Urinary bladder (tissue), 4 donors: ENCODE results near the gene CXCR3. TPM values are rescaled to one million over a fixed set of nuclear protein-coding genes. Genes with fewer than 3 reads are reported as not detected.
"Not testable (repeated sequence)": the region's sequence is repeated elsewhere in the genome, so short reads cannot be mapped to it uniquely, and the experiment has no call there.

Source experiments
- DNase-seq: peaks from one replicate; pipeline ENCODE4 v3.0.0-alpha.2; 2015; ENCODE audit errors: extremely low spot score
- H3K27ac ChIP-seq: one replicate; pipeline ENCODE4 v1.5.1; 2013; ENCODE audit warnings: low read depth, mild to moderate bottlenecking, moderate library complexity
- H3K36me3 ChIP-seq: one replicate; pipeline ENCODE4 v1.6.1; 2013; ENCODE audit warnings: mild to moderate bottlenecking, moderate library complexity; ENCODE audit not compliant: insufficient read depth
- H3K4me1 ChIP-seq: one replicate; pipeline ENCODE4 v1.6.1; 2013; ENCODE audit warnings: mild to moderate bottlenecking, moderate library complexity; ENCODE audit not compliant: insufficient read depth
- H3K4me3 ChIP-seq: one replicate; pipeline ENCODE4 v1.5.1; 2013; ENCODE audit warnings: low read depth, low read length
- WGBS: extraction: QIAGEN DNeasy Blood & Tissue Kit; methylation state at CpG from one replicate; pipeline ENCODE4 v1.1.7; 2013; 5-methylcytosine and 5-hydroxymethylcytosine counted together
- polyA plus RNA-seq: library from polyadenylated mRNA; stranded (reverse); fragments of 200-250 nt; gene quantifications from one replicate; pipeline ENCODE4 v1.2.3, GENCODE V29; 2013
- total RNA-seq: library from RNA; depleted of rRNA; stranded (reverse); fragments of >200 nt; gene quantifications from one replicate; pipeline ENCODE4 v1.2.3, GENCODE V29; 2014
- donor health status: healthy with polysubstance abuse.
- donor health status: healthy.

Gene CXCR3
- total and polyA plus RNA-seq, 2 donors: 0.28 TPM; not detected in 1

DNA sequence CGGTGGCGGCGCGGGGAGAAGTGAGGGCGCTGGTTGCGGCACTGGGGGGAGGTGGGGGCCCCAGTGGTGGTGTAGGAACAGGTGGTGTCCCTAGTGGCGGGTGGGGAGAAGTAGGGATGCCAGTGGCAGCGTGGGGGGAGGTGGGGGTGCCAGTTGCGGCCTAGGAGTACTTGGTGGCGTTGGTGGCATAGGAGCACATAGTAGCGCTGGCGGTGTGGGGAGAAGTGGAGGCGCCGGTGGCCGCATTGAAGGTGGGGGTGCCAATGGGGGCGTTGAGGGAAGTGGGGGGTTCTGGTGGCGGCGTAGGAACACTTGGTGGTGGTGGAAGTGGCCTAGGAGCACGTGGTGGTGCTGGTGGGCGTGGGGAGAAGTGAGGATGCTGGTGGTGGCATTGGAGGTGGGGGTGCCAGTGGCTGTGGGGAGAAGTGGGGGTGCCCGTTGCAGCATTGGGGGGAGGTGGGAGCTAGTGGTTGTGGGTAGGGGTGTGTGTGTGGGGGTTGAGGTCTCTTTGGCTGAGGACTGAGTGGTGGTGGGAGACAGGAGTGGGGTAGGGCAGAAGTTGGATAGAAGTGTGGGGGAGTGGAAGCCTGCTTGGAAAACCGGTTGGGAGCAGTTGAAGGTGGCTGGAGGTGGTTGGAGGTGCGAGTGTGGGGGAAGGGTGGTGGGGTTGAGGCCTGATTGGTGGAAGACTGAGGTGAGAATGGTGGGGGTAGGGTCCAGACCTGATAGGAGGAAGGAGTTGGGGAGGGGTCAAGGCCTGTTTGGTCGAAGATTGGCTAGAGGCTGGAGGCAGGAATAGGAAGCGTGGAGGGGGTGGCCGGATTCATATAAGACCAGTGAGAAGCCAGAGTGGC lies 38.9 kb downstream of the CXCR3 start:
- Histone ChIP-seq H3K36me3 (no peaks in the 10 kb centered on the region), H3K4me1 (no peaks in the 10 kb centered on the region), H3K4me3 (no peak overlapping the region), H3K27ac (no peak overlapping the region)
- no peak for DNase-seq
- WGBS: 94% methylated on average over 24 of the region's 26 CpGs

DNA sequence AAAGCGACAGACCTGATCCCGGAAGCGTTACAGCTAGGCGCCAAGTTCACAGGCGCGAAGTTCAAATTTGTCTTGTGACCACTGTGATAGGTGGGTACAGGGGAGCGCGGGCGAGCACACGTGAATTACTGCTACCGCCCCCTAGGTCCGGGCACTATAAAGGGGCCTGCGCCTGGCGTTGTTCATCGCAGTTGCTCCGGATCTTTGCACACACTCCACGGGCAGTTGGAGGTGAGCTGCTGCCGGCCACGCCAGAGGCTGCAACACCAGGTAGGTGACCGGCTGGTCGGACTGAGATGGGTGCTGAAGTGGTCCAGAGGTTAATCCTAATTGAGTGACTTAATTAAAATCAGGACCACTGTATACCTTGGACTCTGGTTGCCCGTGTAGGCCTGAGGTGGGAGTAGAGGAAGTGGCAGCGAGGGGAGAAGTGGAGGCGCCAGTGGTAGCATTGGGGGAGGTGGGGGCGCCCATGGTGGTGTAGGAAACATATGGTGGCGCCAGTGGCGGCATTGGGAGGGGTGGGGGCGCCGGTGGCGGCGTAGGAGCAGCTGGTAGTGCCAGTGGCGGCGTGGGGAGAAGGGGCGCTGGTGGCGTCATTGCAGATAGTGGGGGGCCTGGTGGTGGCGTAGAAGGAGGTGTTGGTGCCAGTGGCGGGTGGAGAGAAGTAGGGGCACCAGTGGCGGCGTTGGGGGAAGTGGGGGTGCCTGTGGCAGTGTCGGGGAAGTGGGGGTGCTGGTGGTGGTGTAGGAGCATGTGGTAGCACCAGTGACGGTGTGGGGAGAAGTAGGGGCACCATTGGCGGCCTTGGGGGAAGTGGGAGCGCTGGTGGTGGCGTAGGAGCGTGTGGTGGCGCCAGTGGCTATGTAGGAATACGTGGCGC lies 39.8 kb downstream of the CXCR3 start, which contains the start of gene GCNA:
Gene GCNA, plus strand, starts transcription at position 185 of the 883 bp plus-strand sequence. CDS start 2,385 bp downstream, outside the sequence.
- no peak within 1 kb of the TSS for H3K27ac ChIP-seq
- H3K4me1 ChIP-seq: no peaks in the 10 kb centered on the region
- no peak for DNase-seq
- no peak within 1 kb of the TSS for H3K4me3 ChIP-seq
- H3K36me3 ChIP-seq: no peaks in the 10 kb centered on the region
- 98% methylated on average over 45 of the region's 48 CpGs for WGBS

DNA sequence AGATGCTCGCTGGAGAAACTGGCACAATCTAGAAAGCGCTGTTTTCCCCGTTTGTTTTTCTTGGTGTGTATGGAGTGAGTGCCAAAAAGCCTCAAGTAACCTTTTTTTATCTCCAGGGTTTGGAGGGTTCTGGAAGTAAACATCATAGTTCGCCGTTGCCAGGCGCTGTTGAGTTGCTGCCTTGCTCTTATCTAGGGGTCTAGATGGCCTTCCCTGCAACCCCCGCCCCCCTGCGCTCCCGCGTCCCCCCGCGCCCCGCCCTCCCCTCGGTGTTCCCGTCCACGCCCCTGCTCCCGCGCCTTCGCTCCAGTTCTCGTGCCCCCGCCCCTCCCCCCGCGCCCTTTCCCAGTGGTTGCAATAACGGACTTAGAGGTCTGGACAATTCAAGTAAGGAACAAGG lies 40.6 kb downstream of the CXCR3 start:
- Histone ChIP-seq H3K4me3 (no peak overlapping the region), H3K36me3 (no peaks in the 10 kb centered on the region), H3K27ac (no peak overlapping the region), H3K4me1 (no peaks in the 10 kb centered on the region)
- no peak for DNase-seq
- WGBS: 91% methylated on average over 24 of the region's 24 CpGs

DNA sequence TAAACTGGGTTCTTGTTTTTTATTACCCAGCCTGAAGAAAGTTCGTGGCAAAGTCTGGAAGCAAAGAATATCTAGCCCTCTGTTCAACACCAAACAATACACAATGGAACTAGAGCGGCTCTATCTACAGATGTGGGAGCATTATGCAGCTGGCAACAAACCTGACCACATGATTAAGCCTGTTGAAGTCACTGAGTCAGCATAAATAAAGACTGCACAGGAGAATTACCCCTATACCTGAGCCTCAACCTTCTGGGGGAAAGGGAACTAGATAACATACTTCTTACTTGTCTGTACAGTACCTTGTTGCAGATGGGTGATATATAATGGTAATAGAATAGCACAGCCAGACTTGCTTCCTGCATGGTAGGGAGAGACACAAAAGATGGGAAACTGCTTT lies 44.7 kb downstream of the CXCR3 start:
- Histone ChIP-seq H3K27ac (no peak overlapping the region), H3K36me3 (no peaks in the 10 kb centered on the region), H3K4me1 (no peaks in the 10 kb centered on the region), H3K4me3 (no peak overlapping the region)
- 77% methylated on average over 2 of the region's 2 CpGs for WGBS
- DNase-seq: no peak

DNA sequence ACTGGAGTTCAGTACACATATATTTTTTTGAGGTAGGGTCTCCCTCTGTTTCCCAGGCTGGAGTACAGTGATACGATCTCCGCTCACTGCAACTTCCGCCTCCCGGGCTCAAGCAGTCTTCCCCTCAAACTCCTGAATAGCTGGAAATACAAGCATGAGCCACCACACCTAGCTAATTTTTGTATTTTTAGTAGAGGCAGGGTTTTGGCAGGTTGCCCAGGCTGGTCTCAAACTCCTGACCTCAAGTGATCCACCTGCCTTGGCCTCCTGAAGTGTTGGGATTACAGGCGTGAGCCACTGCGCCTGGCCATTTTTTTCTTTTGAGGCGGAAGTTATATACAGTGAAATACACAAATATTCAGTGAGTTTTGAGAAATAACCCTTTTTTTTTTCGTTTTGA lies 46.9 kb downstream of the CXCR3 start:
- not testable (repeated sequence) for H3K4me1 ChIP-seq, H3K4me3 ChIP-seq, H3K27ac ChIP-seq, DNase-seq, H3K36me3 ChIP-seq
- 88% methylated on average over 8 of the region's 8 CpGs for WGBS

Other genes starting within 250 kb of the CXCR3 start
- 221 TPM for gene OGT, start 85.4 kb downstream of the CXCR3 start, total RNA-seq
- 37.3 TPM for gene OGT, start 85.4 kb downstream of the CXCR3 start, polyA plus RNA-seq
- gene GCNA, start 40.1 kb downstream of the CXCR3 start, total RNA-seq: 3.0 TPM
- 0.82 TPM for gene GCNA, start 40.1 kb downstream of the CXCR3 start, polyA plus RNA-seq
- not detected for gene CXorf49, start 99.8 kb upstream of the CXCR3 start, total RNA-seq
- not detected for gene CXorf49, start 99.8 kb upstream of the CXCR3 start, polyA plus RNA-seq
- gene CXorf49B, start 144.8 kb upstream of the CXCR3 start, total RNA-seq: not detected
- gene CXorf49B, start 144.8 kb upstream of the CXCR3 start, polyA plus RNA-seq: not detected